Measurements from ENCODE around the gene OSMR. TPM values are rescaled to one million over a fixed set of nuclear protein-coding genes. Genes with fewer than 3 reads are reported as not detected.

OSMR gene
- total RNA-seq, 2 experiments from 2014 or later, result not detected

- intact Hi-C loops (cut with micrococcal nuclease; ENCODE audit: unreplicated experiment), result loop anchor here (5.0 kb wide), 1 partner anchor 247 kb away; no protein-coding TSS in a partner anchor
- no peak for TF ChIP-seq EZH2phosphoT487 (IDR thresholded peaks at IDR 0.05; ENCODE audit: borderline replicate concordance, low read depth, low read length)
- TF ChIP-seq, protein P1, sequence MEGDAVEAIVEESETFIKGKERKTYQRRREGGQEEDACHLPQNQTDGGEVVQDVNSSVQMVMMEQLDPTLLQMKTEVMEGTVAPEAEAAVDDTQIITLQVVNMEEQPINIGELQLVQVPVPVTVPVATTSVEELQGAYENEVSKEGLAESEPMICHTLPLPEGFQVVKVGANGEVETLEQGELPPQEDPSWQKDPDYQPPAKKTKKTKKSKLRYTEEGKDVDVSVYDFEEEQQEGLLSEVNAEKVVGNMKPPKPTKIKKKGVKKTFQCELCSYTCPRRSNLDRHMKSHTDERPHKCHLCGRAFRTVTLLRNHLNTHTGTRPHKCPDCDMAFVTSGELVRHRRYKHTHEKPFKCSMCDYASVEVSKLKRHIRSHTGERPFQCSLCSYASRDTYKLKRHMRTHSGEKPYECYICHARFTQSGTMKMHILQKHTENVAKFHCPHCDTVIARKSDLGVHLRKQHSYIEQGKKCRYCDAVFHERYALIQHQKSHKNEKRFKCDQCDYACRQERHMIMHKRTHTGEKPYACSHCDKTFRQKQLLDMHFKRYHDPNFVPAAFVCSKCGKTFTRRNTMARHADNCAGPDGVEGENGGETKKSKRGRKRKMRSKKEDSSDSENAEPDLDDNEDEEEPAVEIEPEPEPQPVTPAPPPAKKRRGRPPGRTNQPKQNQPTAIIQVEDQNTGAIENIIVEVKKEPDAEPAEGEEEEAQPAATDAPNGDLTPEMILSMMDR (conservative IDR thresholded peaks at IDR 0.05; ENCODE audit: low read length), result no peak
- BruUV-seq (replicated peaks), result no TSS peak
- Histone ChIP-seq H4K20me1 (ENCODE audit: insufficient read depth, low read length) (no peaks in the 10 kb centered on the region), H3K9me2 (ENCODE audit: insufficient read depth, low read length) (no peaks in the 10 kb centered on the region), H3K27ac (ENCODE audit: low read depth, low read length, poor library complexity, severe bottlenecking) (no peak overlapping the region), H3K79me2 (ENCODE audit: insufficient read depth, low read depth, low read length) (no peaks in the 10 kb centered on the region), H3K9me3 (ENCODE audit: low read length) (no peaks in the 10 kb centered on the region), H3K36me3 (ENCODE audit: insufficient read depth, low read length) (no peaks in the 10 kb centered on the region), H3K4me2 (ENCODE audit: low read length) (no peak overlapping the region), H3K4me1 (ENCODE audit: insufficient read depth, low read length, poor library complexity, severe bottlenecking) (no peaks in the 10 kb centered on the region), H2AFZ (ENCODE audit: low read length) (no peak overlapping the region), H3K4me3 (ENCODE audit: low read depth, low read length, poor library complexity, severe bottlenecking) (no peak overlapping the region)
- no peak for DNase-seq (ENCODE audit: low spot score)
- ChIA-PET CTCF (ENCODE audit: unreplicated experiment) (no interaction called here), POLR2A (no interaction called here)
These were observed 15.2 kb upstream of the OSMR start for GRCh38 chr5:38830521-38831051.

DNA sequence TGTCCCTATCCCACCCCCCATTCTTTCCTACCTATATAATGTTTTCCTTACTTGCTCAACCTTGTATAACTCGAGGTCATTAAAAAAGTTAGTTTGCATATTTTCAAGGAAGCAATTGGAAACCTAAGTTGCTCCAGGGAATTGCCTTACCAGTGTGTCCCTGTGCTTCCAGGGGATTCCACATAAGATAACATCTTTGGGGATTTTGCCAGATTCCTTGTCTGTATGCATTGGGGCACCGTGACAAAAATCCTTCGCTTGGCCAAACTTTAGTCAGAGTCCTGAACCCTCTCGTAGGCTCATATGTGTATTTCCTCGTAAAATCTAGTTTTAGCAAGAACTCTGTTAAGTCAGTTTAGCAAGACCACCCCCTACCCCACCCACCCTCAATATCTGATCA lies 14.7 kb upstream of the OSMR start:
- no peaks in the 10 kb centered on the region for H3K79me2 ChIP-seq (ENCODE audit: insufficient read depth, low read depth, low read length)
- H3K9me2 ChIP-seq (ENCODE audit: insufficient read depth, low read length), result no peaks in the 10 kb centered on the region
- TF ChIP-seq, protein P1 (conservative IDR thresholded peaks at IDR 0.05; ENCODE audit: low read length), result no peak
- no peak for TF ChIP-seq EZH2phosphoT487 (IDR thresholded peaks at IDR 0.05; ENCODE audit: borderline replicate concordance, low read depth, low read length)
- intact Hi-C loops (cut with micrococcal nuclease; ENCODE audit: unreplicated experiment), result loop anchor here (5.0 kb wide), 1 partner anchor 246 kb away; no protein-coding TSS in a partner anchor
- CTCF ChIA-PET (ENCODE audit: unreplicated experiment), result no interaction called here
- BruUV-seq (replicated peaks), result no TSS peak
- H3K4me3 ChIP-seq (ENCODE audit: low read depth, low read length, poor library complexity, severe bottlenecking), result no peak overlapping the region
- H3K9me3 ChIP-seq (ENCODE audit: low read length), result no peaks in the 10 kb centered on the region
- H2AFZ ChIP-seq (ENCODE audit: low read length), result no peak overlapping the region
- no peaks in the 10 kb centered on the region for H4K20me1 ChIP-seq (ENCODE audit: insufficient read depth, low read length)
- DNase-seq (ENCODE audit: low spot score), result no peak
- no peaks in the 10 kb centered on the region for H3K4me1 ChIP-seq (ENCODE audit: insufficient read depth, low read length, poor library complexity, severe bottlenecking)
- POLR2A ChIA-PET, result no interaction called here
- no peaks in the 10 kb centered on the region for H3K36me3 ChIP-seq (ENCODE audit: insufficient read depth, low read length)
- H3K4me2 ChIP-seq (ENCODE audit: low read length), result no peak overlapping the region
- H3K27ac ChIP-seq (ENCODE audit: low read depth, low read length, poor library complexity, severe bottlenecking), result no peak overlapping the region

DNA sequence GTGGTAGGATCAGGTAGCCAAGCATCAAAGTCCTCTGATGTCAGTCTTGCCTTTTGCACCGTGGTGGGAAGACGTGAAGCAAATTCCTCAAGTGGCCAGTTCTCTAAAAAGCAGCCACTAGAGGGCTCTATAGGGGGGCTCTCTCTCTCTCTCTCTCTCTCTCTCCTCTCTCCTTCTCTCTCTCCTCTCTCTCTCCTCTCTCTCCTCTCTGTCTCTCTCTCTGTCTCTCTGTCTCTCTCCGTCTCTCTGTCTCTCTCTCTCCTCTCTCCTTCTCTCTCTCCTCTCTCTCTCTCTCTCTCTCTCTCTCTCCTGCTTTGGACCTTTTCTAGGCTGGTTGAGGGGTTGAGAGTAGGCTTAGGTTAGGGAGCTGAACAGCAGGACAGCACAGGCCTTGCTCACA lies 13.9 kb upstream of the OSMR start:
- no peaks in the 10 kb centered on the region for H3K36me3 ChIP-seq (ENCODE audit: insufficient read depth, low read length)
- H2AFZ ChIP-seq (ENCODE audit: low read length), result no peak overlapping the region
- no TSS peak for BruUV-seq (replicated peaks)
- CTCF ChIA-PET (ENCODE audit: unreplicated experiment), result interaction anchor here (0.7 kb wide), 1 partner anchor 250 kb away, joined by 5 read pairs; no protein-coding TSS in a partner anchor
- TF ChIP-seq, protein P1 (conservative IDR thresholded peaks at IDR 0.05; ENCODE audit: low read length), result peak; percentile 78
- TF ChIP-seq EZH2phosphoT487 (IDR thresholded peaks at IDR 0.05; ENCODE audit: borderline replicate concordance, low read depth, low read length), result no peak
- no peaks in the 10 kb centered on the region for H3K9me3 ChIP-seq (ENCODE audit: low read length)
- peak; percentile 40 for DNase-seq (ENCODE audit: low spot score)
- no peak overlapping the region for H3K27ac ChIP-seq (ENCODE audit: low read depth, low read length, poor library complexity, severe bottlenecking)
- no peak overlapping the region for H3K4me2 ChIP-seq (ENCODE audit: low read length)
- no peaks in the 10 kb centered on the region for H3K9me2 ChIP-seq (ENCODE audit: insufficient read depth, low read length)
- H3K79me2 ChIP-seq (ENCODE audit: insufficient read depth, low read depth, low read length), result no peaks in the 10 kb centered on the region
- intact Hi-C loops (cut with micrococcal nuclease; ENCODE audit: unreplicated experiment), result loop anchor here (5.0 kb wide), 1 partner anchor 245 kb away; no protein-coding TSS in a partner anchor
- no peaks in the 10 kb centered on the region for H3K4me1 ChIP-seq (ENCODE audit: insufficient read depth, low read length, poor library complexity, severe bottlenecking)
- H4K20me1 ChIP-seq (ENCODE audit: insufficient read depth, low read length), result no peaks in the 10 kb centered on the region
- no peak overlapping the region for H3K4me3 ChIP-seq (ENCODE audit: low read depth, low read length, poor library complexity, severe bottlenecking)
- POLR2A ChIA-PET, result no interaction called here

Measured in OCI-LY7 (cell line).